A673 (cell line): ENCODE data around the gene GPR3. TPM values are rescaled to one million over a fixed set of nuclear protein-coding genes. Genes with fewer than 3 reads are reported as not detected.

ENCODE experiments used
- BruUV-seq: library from RNA; stranded (reverse); fragments of 400-500 nt; replicated peaks from 2 replicates; lab custom pipeline; 2021; lab: Mats Ljungman, UMichigan
- CTCF ChIA-PET: fragments of 300-600 bp; sonication (Branson Sonifier 250); formaldehyde crosslinking; loops from one replicate; lab custom pipeline; 2022; ENCODE audit warnings: antibody characterized with exemption; lab: Charles Lee
- POLR2A ChIA-PET: fragments of 300-600 bp; sonication (Branson Sonifier 250); formaldehyde crosslinking; loops from one replicate; lab custom pipeline; 2022; ENCODE audit warnings: antibody characterized with exemption; ENCODE audit not compliant: low non-redundant PET; lab: Charles Lee
- DNase-seq: peaks from one replicate; pipeline ENCODE4 v3.0.0-alpha.2; 2015; ENCODE audit warnings: low spot score
- H3K27ac ChIP-seq: fragments of 200-600 bp; sonication (generic); 2 replicates; pipeline ENCODE4 v1.5.1; 2016; ENCODE audit warnings: mixed run types, low read depth, mild to moderate bottlenecking, mixed read lengths, antibody characterized with exemption, low read length; ENCODE audit not compliant: poor library complexity, severe bottlenecking
- H3K27me3 ChIP-seq: fragments of 200-600 bp; sonication (generic); replicated peaks from 2 replicates; pipeline ENCODE4 v1.6.1; 2017; ENCODE audit warnings: mixed run types, low read depth, mild to moderate bottlenecking, mixed read lengths, antibody characterized with exemption, low read length; ENCODE audit not compliant: insufficient read depth, poor library complexity
- H3K36me3 ChIP-seq: fragments of 200-600 bp; sonication (generic); 2 replicates; pipeline ENCODE4 v1.6.1; 2016; ENCODE audit warnings: mixed run types, mild to moderate bottlenecking, mixed read lengths, antibody characterized with exemption, low read length; ENCODE audit not compliant: insufficient read depth, poor library complexity, severe bottlenecking
- H3K4me1 ChIP-seq: fragments of 200-600 bp; sonication (generic); 2 replicates; pipeline ENCODE4 v1.6.1; 2017; ENCODE audit warnings: mixed run types, mild to moderate bottlenecking, mixed read lengths, antibody characterized with exemption, low read length; ENCODE audit not compliant: insufficient read depth, poor library complexity, severe bottlenecking
- H3K4me3 ChIP-seq: fragments of 200-600 bp; sonication (generic); 2 replicates; pipeline ENCODE4 v1.5.1; 2016; ENCODE audit warnings: low read depth, mixed run types, mild to moderate bottlenecking, mixed read lengths, low read length; ENCODE audit not compliant: poor library complexity, severe bottlenecking
- H3K9me3 ChIP-seq: fragments of 200-600 bp; sonication (generic); 2 replicates; pipeline ENCODE4 v1.6.1; 2016; ENCODE audit warnings: mixed run types, low read depth, mild to moderate bottlenecking, mixed read lengths, antibody characterized with exemption, low read length; ENCODE audit not compliant: poor library complexity, severe bottlenecking
- EZH2 ChIP-seq: fragments of 200-600 bp; sonication (generic); IDR thresholded peaks from 2 replicates; pipeline ENCODE4 v1.6.1; 2017; ENCODE audit warnings: borderline replicate concordance, low read depth, mild to moderate bottlenecking, mixed read lengths, antibody characterized with exemption, low read length; ENCODE audit not compliant: poor library complexity, severe bottlenecking
- intact Hi-C: fragments of 100-400 bp; cut with micrococcal nuclease; formaldehyde crosslinking; loops from one replicate; pipeline ENCODE4 v1.10.0; 2022; ENCODE audit not compliant: unreplicated experiment
- total RNA-seq: library from RNA; stranded (reverse); gene quantifications from 2 replicates; pipeline ENCODE4 v1.2.3, GENCODE V29; 2021
- TF ChIP-seq, protein P1 (sequence below): fragments of 300-800, 200-600 bp; sonication (generic); conservative IDR thresholded peaks from 2 replicates; pipeline ENCODE4 v1.5.1; 2017; ENCODE audit warnings: low read depth, mild to moderate bottlenecking, antibody characterized with exemption, low read length, moderate library complexity, mixed read lengths

Gene GPR3
- total RNA-seq, 1 experiment from 2014 or later: 4.9 TPM

DNA sequence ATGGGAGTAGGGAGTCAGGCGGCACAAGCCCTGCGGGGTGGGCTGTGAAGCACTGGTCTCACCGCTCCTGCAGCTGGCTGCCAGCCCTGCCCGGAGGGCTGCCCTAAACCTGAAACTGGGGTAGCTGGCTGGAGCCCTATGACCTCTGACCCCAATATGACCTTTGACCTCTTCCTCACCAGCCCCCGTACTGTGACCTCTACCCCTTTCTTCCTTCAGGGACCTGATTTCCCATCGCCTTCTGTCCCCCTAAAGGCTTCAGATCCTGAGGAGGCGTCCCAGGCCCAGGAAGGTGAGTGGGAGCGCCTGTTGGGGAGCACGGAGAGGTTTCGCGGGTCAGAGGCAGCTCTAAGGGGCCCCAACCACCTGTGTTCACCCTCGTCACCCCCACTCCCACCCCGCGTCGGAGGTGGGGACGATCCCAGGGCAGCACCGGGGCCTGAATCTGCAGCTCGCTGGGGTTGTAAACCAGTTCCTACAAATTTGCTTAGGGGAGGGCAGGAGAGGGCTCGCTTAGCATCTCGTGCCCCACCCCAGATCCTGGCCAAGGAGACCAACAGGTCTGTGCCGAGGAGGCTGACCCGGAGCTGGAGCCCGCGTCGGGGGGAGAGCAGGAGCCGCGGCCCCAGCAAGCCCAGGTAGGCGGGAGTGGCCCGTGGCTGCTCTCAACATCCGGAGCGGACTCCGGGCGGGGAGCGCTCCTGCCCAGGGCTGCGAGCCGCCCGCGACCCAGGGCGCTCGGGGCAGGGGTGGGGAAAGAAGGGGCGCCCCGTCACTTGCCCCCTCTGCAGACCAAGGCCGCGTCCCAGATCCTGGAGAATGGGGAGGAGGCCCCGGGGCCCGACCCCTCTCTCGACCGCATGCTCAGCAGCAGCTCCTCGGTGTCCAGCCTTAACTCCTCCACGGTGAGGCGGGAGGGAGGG lies 43.3 kb upstream of the GPR3 start:
- H3K27ac ChIP-seq: no peak overlapping the region
- no peaks in the 10 kb centered on the region for H3K4me1 ChIP-seq
- intact Hi-C loops: no loop called here

DNA sequence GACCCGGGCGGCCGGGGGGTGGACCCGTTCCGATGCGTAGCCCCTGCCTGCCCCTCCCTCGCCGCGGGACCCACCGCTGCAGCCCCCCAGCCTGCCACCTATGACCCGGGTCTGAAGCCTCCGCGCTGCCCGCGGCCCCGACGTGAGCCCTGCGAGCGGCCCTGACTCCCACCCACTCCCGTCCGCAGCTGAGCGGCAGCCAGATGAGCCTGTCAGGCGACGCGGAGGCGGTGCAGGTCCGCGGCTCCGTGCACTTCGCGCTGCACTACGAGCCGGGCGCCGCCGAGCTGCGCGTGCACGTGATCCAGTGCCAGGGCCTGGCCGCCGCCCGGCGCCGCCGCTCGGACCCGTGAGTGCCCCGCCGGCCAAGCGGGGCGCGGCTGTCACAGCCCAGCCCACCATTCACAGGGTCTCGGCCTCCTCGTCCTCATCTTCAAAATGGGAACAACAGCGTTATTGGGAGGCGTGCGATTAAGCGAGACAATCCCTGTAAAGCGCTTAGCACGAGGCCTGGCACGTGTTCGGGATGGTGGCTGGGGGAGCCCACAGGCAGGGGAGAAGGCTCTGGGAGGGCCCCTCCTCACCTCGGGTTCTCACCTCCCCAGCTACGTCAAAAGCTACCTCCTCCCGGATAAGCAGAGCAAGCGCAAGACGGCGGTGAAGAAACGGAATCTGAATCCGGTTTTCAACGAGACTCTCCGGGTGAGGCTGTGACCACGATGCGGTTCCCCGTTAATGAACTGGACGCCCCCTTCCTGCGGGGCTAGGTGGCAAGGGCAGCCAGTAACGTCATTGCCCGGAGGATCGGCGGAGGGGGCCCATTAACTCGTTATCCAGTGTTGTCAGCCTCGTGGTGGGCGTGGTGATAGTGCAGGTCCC lies 42.4 kb upstream of the GPR3 start:
- peak; percentile 69 for DNase-seq
- intact Hi-C loops: no loop called here
- no TSS peak for BruUV-seq
- peak overlapping the region; percentile 51 for H3K4me3 ChIP-seq
- H3K4me1 ChIP-seq: no peaks in the 10 kb centered on the region
- no peaks in the 10 kb centered on the region for H3K9me3 ChIP-seq
- POLR2A ChIA-PET: no interaction called here
- no peaks in the 10 kb centered on the region for H3K36me3 ChIP-seq
- TF ChIP-seq, protein P1, sequence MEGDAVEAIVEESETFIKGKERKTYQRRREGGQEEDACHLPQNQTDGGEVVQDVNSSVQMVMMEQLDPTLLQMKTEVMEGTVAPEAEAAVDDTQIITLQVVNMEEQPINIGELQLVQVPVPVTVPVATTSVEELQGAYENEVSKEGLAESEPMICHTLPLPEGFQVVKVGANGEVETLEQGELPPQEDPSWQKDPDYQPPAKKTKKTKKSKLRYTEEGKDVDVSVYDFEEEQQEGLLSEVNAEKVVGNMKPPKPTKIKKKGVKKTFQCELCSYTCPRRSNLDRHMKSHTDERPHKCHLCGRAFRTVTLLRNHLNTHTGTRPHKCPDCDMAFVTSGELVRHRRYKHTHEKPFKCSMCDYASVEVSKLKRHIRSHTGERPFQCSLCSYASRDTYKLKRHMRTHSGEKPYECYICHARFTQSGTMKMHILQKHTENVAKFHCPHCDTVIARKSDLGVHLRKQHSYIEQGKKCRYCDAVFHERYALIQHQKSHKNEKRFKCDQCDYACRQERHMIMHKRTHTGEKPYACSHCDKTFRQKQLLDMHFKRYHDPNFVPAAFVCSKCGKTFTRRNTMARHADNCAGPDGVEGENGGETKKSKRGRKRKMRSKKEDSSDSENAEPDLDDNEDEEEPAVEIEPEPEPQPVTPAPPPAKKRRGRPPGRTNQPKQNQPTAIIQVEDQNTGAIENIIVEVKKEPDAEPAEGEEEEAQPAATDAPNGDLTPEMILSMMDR: no peak
- TF ChIP-seq EZH2: no peak
- CTCF ChIA-PET: interaction anchor here (0.7 kb wide), 1 partner anchor 53 kb away, joined by 4 read pairs; no protein-coding TSS in a partner anchor
- no peak overlapping the region for H3K27ac ChIP-seq
- H3K27me3 ChIP-seq: no peaks in the 10 kb centered on the region

More for the DNA sequence above, 43.3 kb upstream of the GPR3 start:
- no TSS peak for BruUV-seq
- ChIA-PET CTCF (no interaction called here), POLR2A (no interaction called here)
- peak; percentile 52 for DNase-seq
- H3K36me3 ChIP-seq: no peaks in the 10 kb centered on the region
- H3K27me3 ChIP-seq: no peaks in the 10 kb centered on the region
- TF ChIP-seq EZH2: no peak
- H3K9me3 ChIP-seq: no peaks in the 10 kb centered on the region
- H3K4me3 ChIP-seq: peak overlapping the region; percentile 51

DNA sequence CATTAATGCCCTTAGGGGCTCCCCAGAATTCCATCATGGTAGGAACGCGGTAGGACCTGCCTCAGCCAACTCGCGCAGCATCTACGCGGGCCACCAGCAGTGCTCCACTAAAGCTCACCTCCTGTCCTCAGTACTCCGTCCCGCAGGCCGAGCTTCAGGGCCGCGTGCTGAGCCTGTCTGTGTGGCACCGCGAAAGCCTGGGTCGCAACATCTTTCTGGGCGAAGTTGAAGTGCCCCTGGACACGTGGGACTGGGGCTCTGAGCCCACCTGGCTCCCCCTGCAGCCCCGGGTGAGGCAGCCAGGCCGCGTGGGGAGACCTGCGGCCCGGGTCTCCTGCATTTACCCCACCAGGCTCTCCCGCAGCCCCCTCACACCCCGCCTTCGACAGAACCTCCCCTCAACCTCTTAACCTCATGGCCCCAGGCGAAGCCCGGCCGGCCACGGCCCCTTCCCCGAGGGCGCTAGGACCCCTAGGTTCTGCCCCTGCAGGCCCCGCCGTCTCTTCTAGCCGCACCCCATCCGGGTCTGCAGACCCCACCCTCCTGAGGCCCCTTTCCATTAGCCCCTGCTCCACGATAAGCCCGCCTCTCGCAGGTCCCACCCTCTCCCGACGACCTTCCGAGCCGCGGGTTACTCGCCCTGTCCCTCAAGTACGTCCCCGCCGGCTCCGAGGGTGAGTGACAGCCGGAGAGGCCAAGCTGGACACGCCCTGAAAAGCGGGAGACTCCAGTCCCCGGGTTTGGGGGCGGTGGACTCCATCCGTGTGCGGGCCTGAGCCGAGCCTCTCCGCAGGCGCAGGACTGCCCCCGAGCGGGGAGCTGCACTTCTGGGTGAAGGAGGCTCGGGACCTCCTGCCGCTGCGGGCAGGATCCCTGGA lies 41.5 kb upstream of the GPR3 start:
- Histone ChIP-seq H3K4me1 (no peaks in the 10 kb centered on the region), H3K9me3 (no peaks in the 10 kb centered on the region), H3K36me3 (no peaks in the 10 kb centered on the region), H3K27ac (no peak overlapping the region), H3K27me3 (no peaks in the 10 kb centered on the region), H3K4me3 (no peak overlapping the region)
- no peak for DNase-seq
- no peak for TF ChIP-seq EZH2
- TF ChIP-seq, protein P1: no peak
- intact Hi-C loops: no loop called here
- CTCF ChIA-PET: no interaction called here
- POLR2A ChIA-PET: interaction anchor here (0.6 kb wide), 1 partner anchor 12 kb away, joined by 5 read pairs; no protein-coding TSS in a partner anchor
- no TSS peak for BruUV-seq
